H1 (cell line): Measurements from ENCODE around the gene CDH2. TPM values are rescaled to one million over a fixed set of nuclear protein-coding genes. Genes with fewer than 3 reads are reported as not detected.

Experiments
- ATF3 ChIP-seq: IDR thresholded peaks from 2 replicates; pipeline ENCODE4 v1.6.1; 2011; ENCODE audit warnings: low read depth, mild to moderate bottlenecking, low read length; ENCODE audit not compliant: insufficient read depth
- CBX8 ChIP-seq: fragments of 300-800, 300-1000 bp; sonication (generic); IDR thresholded peaks from 2 replicates; pipeline ENCODE4 v1.7.1; 2016; ENCODE audit warnings: low read depth, low read length, borderline replicate concordance
- CHD7 ChIP-seq: fragments of 300-600 bp; sonication (generic); IDR thresholded peaks from 2 replicates; pipeline ENCODE4 v1.7.1; 2012; ENCODE audit warnings: low read length, moderate library complexity, mild to moderate bottlenecking, inconsistent platforms; ENCODE audit not compliant: insufficient replicate concordance
- EP300 ChIP-seq, 2 experiments: IDR thresholded peaks; 1 replicate in 1 of 2; 2 replicates in 1 of 2; pipeline ENCODE4 v1.6.1; 2011 to 2012; ENCODE audit warnings: low read depth in 2 of 2, low read length in 2 of 2, mild to moderate bottlenecking in 2 of 2, borderline replicate concordance in 1 of 2, inconsistent platforms in 1 of 2, moderate library complexity in 1 of 2
- MAFK ChIP-seq: IDR thresholded peaks from 2 replicates; pipeline ENCODE4 v1.6.1; 2012; ENCODE audit warnings: low read depth, mild to moderate bottlenecking, improper control_type of control experiment, low read length
- NRF1 ChIP-seq: IDR thresholded peaks from 2 replicates; pipeline ENCODE4 v1.6.1; 2011; ENCODE audit warnings: mild to moderate bottlenecking, low read depth, low read length, improper control_type of control experiment
- SIRT6 ChIP-seq: IDR thresholded peaks from one replicate; pipeline ENCODE4 v1.7.1; 2012; ENCODE audit warnings: low read length, inconsistent platforms
- SIX5 ChIP-seq: IDR thresholded peaks from 2 replicates; pipeline ENCODE4 v1.6.1; 2011; ENCODE audit warnings: mild to moderate bottlenecking, low read depth, low read length
- SP1 ChIP-seq: IDR thresholded peaks from 2 replicates; pipeline ENCODE4 v1.6.1; 2011; ENCODE audit warnings: low read depth, low read length
- SP2 ChIP-seq: IDR thresholded peaks from 2 replicates; pipeline ENCODE4 v1.6.1; 2012; ENCODE audit warnings: mild to moderate bottlenecking, low read length, inconsistent platforms
- TEAD4 ChIP-seq: IDR thresholded peaks from 2 replicates; pipeline ENCODE4 v1.6.1; 2012; ENCODE audit warnings: low read depth, low read length, inconsistent platforms, mixed read lengths
- polyA plus RNA-seq, 7 experiments: library from polyadenylated mRNA; depleted of rRNA in 3 of 7; stranded (reverse) in 5 of 7; unstranded in 2 of 7; fragments of >200 nt in 5 of 7; fragments of 200-250 nt in 2 of 7; gene quantifications; 1 replicate in 5 of 7; 2 replicates in 1 of 7; 4 replicates in 1 of 7; pipeline versions ENCODE4 v1.2.1 to v1.2.3, GENCODE V29; 2011 to 2013; ENCODE audit warnings: missing spikeins in 2 of 7, mixed read lengths in 2 of 7
- total RNA-seq: library from RNA; stranded (reverse); fragmentation: NEBNext Ultra II Directional; extraction: Animal tissue kit (Norgen Biotek cat#: 25700); gene quantifications from 2 replicates; pipeline ENCODE4 v1.2.1, GENCODE V29; 2021

CDH2 gene
- total and polyA plus RNA-seq, 2 of the 8 experiments (the other 6 are each of a cell fraction or from before 2014, with no cell fraction given), result 15.0 to 56.5 TPM

- no peak for TF ChIP-seq CHD7
- TF ChIP-seq TEAD4, result no peak
- TF ChIP-seq SP2, result no peak
- no peak for TF ChIP-seq CBX8
- no peak for TF ChIP-seq NRF1
- TF ChIP-seq SIX5, result no peak
- TF ChIP-seq EP300 (IDR thresholded peaks at IDR 0.05; ENCODE audit: borderline replicate concordance in 1 of 2, low read depth in 2 of 2, low read length in 2 of 2), result no peak
- no peak for TF ChIP-seq SIRT6
- TF ChIP-seq MAFK, result no peak
- TF ChIP-seq SP1, result no peak
- TF ChIP-seq ATF3, result no peak
These were observed 200.0 kb downstream of the CDH2 start (continued) for GRCh38 chr18:27976806-27977408.
